Peyer's patch (tissue), 4 donors: ENCODE measurements around the gene KIRREL1. TPM values are rescaled to one million over a fixed set of nuclear protein-coding genes. Genes with fewer than 3 reads are reported as not detected.

Source experiments
- DNase-seq, 3 donors: peaks; one replicate each; pipeline ENCODE4 v3.0.0-alpha.2; 2017 to 2019
- H3K27ac ChIP-seq, 4 donors: fragments of 200-600 bp; sonication (generic); one replicate each; pipeline ENCODE4 v1.5.1; 2016 to 2019
- H3K27me3 ChIP-seq, 2 donors: fragments of 200-600 bp; sonication (generic); one replicate each; pipeline ENCODE4 v1.5.1; 2019
- H3K36me3 ChIP-seq, 3 donors: fragments of 200-600 bp; sonication (generic); one replicate each; pipeline ENCODE4 v1.5.1; 2016 to 2019
- H3K4me1 ChIP-seq, 4 donors: fragments of 200-600 bp; sonication (generic); one replicate each; pipeline ENCODE4 v1.5.1; 2016 to 2019
- H3K4me3 ChIP-seq, 4 donors: fragments of 200-600 bp; sonication (generic); 1 replicate in 3 of 4; 2 replicates in 1 of 4; pipeline ENCODE4 v1.5.1; 2016 to 2019; ENCODE audit warnings: mild to moderate bottlenecking in 1 of 4
- H3K9me3 ChIP-seq, 4 donors: fragments of 200-600 bp; sonication (generic); one replicate each; pipeline ENCODE4 v1.5.1; 2016 to 2019; ENCODE audit warnings: mild to moderate bottlenecking in 1 of 4
- POLR2A ChIP-seq, 2 donors: fragments of 450-650 bp; IDR thresholded peaks; one replicate each; pipeline ENCODE4 v1.5.1; 2017; ENCODE audit warnings: antibody characterized with exemption in 2 of 2, mild to moderate bottlenecking in 2 of 2, moderate library complexity in 2 of 2
- total RNA-seq, 4 donors: library from RNA; depleted of rRNA; stranded (reverse); fragments of >200 nt; gene quantifications; one replicate each; pipeline ENCODE4 v1.1.0, GENCODE V29; 2016
- TF ChIP-seq, protein P1 (sequence below), 6 experiments: fragments of 450-650 bp in 4 of 6; fragments of 200-600 bp in 2 of 6; sonication (generic) in 1 of 6; IDR thresholded peaks; one replicate each; pipeline ENCODE4 v1.5.1; 2017 to 2019; ENCODE audit warnings: antibody characterized with exemption in 6 of 6, mild to moderate bottlenecking in 3 of 6, moderate library complexity in 1 of 6

Gene KIRREL1
- total RNA-seq, 4 donors from 2014 or later, result 2.8 to 29.7 (median 11.1) TPM

DNA sequence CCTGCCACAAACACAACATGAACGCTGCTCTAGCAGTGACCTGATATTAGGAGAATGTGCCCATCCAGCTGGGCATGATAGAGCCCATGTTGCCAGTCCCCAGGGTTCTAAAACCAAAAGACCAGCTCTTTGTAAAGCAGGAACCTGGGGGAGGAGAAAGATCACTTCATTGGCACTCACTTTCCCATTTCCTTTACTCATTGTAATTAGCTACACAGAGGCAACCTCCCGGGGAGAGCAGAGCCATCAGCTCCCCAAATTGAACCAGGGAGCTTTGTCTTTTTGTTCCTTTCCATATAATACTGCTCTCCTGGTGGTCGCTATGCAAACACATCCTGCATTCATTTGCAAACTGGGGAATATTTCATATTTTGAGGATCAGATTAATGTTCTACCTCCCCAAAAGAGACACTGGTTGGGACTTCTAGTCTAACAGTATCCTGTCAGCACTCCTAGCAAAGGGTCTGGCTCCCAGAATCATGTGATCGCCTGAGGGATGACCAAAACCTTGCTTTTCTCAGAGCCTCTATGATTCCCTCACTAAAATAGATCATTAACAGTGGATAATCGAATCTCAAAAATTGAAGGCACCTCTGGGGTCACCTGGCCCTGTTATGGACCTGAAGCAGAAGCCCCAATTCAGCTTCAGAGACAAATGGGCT is 110.5 kb downstream of the KIRREL1 start:
- Histone ChIP-seq H3K27me3 (no peaks in the 10 kb centered on the region), H3K9me3 (no peaks in the 10 kb centered on the region), H3K4me3 (no peak overlapping the region), H3K36me3 (no peaks in the 10 kb centered on the region), H3K4me1 (peaks cover 0 to 14% (median 0%) of the 10 kb centered on the region in 4 donors), H3K27ac (no peak overlapping the region)
- no peak for TF ChIP-seq POLR2A (IDR thresholded peaks at IDR 0.05)
- no peak for DNase-seq

DNA sequence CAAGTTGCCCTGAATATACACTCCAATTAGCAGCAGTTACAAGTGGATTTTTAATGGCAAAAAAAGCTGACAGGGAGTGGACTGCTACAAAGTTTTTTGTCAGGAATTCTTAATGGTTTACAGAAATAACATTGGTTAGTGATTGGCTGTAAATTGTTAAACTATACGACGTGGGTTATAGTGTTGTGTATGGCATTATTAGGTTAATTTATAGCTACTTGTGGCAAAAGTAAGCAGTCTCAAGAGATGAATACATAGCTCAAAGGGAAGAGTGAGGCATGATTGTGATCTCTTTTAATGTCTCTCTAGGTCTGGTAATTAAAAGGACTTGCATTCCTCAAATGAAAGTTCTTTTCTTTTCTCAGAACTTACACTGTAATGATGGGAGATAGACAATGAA is 111.4 kb downstream of the KIRREL1 start:
- no peaks in the 10 kb centered on the region for H3K36me3 ChIP-seq
- no peak for DNase-seq
- TF ChIP-seq, protein P1, sequence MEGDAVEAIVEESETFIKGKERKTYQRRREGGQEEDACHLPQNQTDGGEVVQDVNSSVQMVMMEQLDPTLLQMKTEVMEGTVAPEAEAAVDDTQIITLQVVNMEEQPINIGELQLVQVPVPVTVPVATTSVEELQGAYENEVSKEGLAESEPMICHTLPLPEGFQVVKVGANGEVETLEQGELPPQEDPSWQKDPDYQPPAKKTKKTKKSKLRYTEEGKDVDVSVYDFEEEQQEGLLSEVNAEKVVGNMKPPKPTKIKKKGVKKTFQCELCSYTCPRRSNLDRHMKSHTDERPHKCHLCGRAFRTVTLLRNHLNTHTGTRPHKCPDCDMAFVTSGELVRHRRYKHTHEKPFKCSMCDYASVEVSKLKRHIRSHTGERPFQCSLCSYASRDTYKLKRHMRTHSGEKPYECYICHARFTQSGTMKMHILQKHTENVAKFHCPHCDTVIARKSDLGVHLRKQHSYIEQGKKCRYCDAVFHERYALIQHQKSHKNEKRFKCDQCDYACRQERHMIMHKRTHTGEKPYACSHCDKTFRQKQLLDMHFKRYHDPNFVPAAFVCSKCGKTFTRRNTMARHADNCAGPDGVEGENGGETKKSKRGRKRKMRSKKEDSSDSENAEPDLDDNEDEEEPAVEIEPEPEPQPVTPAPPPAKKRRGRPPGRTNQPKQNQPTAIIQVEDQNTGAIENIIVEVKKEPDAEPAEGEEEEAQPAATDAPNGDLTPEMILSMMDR (IDR thresholded peaks at IDR 0.05), result no peak
- TF ChIP-seq POLR2A (IDR thresholded peaks at IDR 0.05), result no peak
- H3K27me3 ChIP-seq, result no peaks in the 10 kb centered on the region
- H3K4me3 ChIP-seq, result no peak overlapping the region
- peaks cover 0 to 14% (median 0%) of the 10 kb centered on the region in 4 donors for H3K4me1 ChIP-seq
- no peak overlapping the region for H3K27ac ChIP-seq
- no peaks in the 10 kb centered on the region for H3K9me3 ChIP-seq

- no peak for TF ChIP-seq POLR2A (IDR thresholded peaks at IDR 0.05)
- TF ChIP-seq, protein P1 (IDR thresholded peaks at IDR 0.05), result no peak
- Histone ChIP-seq H3K4me3 (no peak overlapping the region), H3K4me1 (peaks cover 0 to 14% (median 0%) of the 10 kb centered on the region in 4 donors), H3K36me3 (no peaks in the 10 kb centered on the region), H3K9me3 (no peaks in the 10 kb centered on the region), H3K27ac (no peak overlapping the region), H3K27me3 (no peaks in the 10 kb centered on the region)
- DNase-seq, result no peak
Observed at GRCh38 chr1:158105352-158106095, 112.1 kb downstream of the KIRREL1 start.

DNA sequence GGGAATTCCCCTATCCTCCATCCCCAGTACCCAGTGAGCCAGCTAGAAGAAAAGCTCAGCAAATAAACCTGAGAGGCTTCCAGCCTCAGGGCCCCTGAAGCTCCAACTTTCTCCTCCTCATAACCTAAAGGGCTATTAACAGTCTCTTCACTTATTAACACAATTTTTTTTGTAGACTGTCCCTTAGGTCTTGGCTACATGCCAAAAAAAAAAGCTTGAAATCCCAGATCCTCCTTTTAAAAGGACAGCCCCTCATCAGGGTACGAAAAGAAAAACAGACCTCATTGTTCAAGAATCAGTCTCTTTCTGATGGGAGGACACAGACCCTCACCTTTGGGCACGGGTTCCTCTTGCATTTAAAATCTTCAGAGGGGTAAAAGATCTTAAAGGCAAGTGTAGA is 114.5 kb downstream of the KIRREL1 start:
- Histone ChIP-seq H3K27me3 (no peaks in the 10 kb centered on the region), H3K27ac (no peak overlapping the region), H3K4me3 (no peak overlapping the region), H3K9me3 (no peaks in the 10 kb centered on the region), H3K4me1 (peaks cover 0 to 1% (median 0%) of the 10 kb centered on the region in 4 donors), H3K36me3 (no peaks in the 10 kb centered on the region)
- TF ChIP-seq POLR2A (IDR thresholded peaks at IDR 0.05), result no peak
- TF ChIP-seq, protein P1 (IDR thresholded peaks at IDR 0.05), result no peak
- DNase-seq, result no peak

GRCh38 chr1:158112994-158113758 is 119.7 kb downstream of the KIRREL1 start:
- Histone ChIP-seq H3K27ac (peak overlapping the region; percentile 62 to 88 (median 69)), H3K9me3 (no peaks in the 10 kb centered on the region), H3K4me3 (peak overlapping the region; percentile 47 to 80 (median 58)), H3K36me3 (no peaks in the 10 kb centered on the region), H3K27me3 (no peaks in the 10 kb centered on the region), H3K4me1 (peaks cover 0 to 4% (median 2%) of the 10 kb centered on the region in 4 donors)
- peak; percentile 53 to 75 (median 73) for DNase-seq
- TF ChIP-seq, protein P1 (IDR thresholded peaks at IDR 0.05), result peak in 5 of 6 experiments; percentile 42 to 64 (median 55)
- TF ChIP-seq POLR2A (IDR thresholded peaks at IDR 0.05), result peak; percentile 54 to 81
